ENCODE measurements around the gene AGAP3. TPM values are rescaled to one million over a fixed set of nuclear protein-coding genes. Genes with fewer than 3 reads are reported as not detected.
A peak's percentile ranks its signal among the peaks of the same experiment; 100 is the strongest.

AGAP3 gene
- total RNA-seq, 2 donors from 2014 or later = 80.3 to 112 TPM

- Histone ChIP-seq H3K27ac (no peak overlapping the region), H3K4me3 (no peak overlapping the region), H3K4me1 (replicated peaks) (no peaks in the 10 kb centered on the region), H3K9me3 (no peaks in the 10 kb centered on the region), H3K36me3 (no peaks in the 10 kb centered on the region), H3K27me3 (replicated peaks; ENCODE audit: insufficient read depth) (no peaks in the 10 kb centered on the region)
- 20% methylated on average over 42 of the region's 42 CpGs for WGBS
- TF ChIP-seq POLR2A (IDR thresholded peaks at IDR 0.05) (peak; percentile 24), CTCF (IDR thresholded peaks at IDR 0.05) (peak; percentile 100), POLR2AphosphoS5 (IDR thresholded peaks at IDR 0.05) (peak; percentile 82)
- intact Hi-C loops (cut with DNase I) = loop anchor here (2.0 kb wide), 1 partner anchor 48 kb away; no protein-coding TSS in a partner anchor
- DNase-seq (ENCODE audit: low spot score) = peak; percentile 63
These were observed 86.2 kb downstream of the AGAP3 start for GRCh38 chr7:151172273-151173141.

GRCh38 chr7:151173386-151174245, 87.3 kb downstream of the AGAP3 start:
- intact Hi-C loops (cut with DNase I) = loop anchor here (2.0 kb wide), 1 partner anchor 49 kb away; no protein-coding TSS in a partner anchor
- no peak for TF ChIP-seq CTCF (IDR thresholded peaks at IDR 0.05)
- no peak for TF ChIP-seq POLR2AphosphoS5 (IDR thresholded peaks at IDR 0.05)
- no peak for TF ChIP-seq POLR2A (IDR thresholded peaks at IDR 0.05)
- no peak overlapping the region for H3K4me3 ChIP-seq
- no peaks in the 10 kb centered on the region for H3K27me3 ChIP-seq (replicated peaks; ENCODE audit: insufficient read depth)
- 83% methylated on average over 43 of the region's 43 CpGs for WGBS
- H3K36me3 ChIP-seq = no peaks in the 10 kb centered on the region
- no peak overlapping the region for H3K27ac ChIP-seq
- DNase-seq (ENCODE audit: low spot score) = no peak
- H3K4me1 ChIP-seq (replicated peaks) = no peaks in the 10 kb centered on the region
- no peaks in the 10 kb centered on the region for H3K9me3 ChIP-seq

- whole genome bisulfite sequencing = 50% methylated on average over 61 of the region's 77 CpGs
- Histone ChIP-seq H3K36me3 (no peaks in the 10 kb centered on the region), H3K9me3 (no peaks in the 10 kb centered on the region), H3K27me3 (replicated peaks; ENCODE audit: insufficient read depth) (no peaks in the 10 kb centered on the region), H3K4me1 (replicated peaks) (no peaks in the 10 kb centered on the region), H3K4me3 (no peak overlapping the region), H3K27ac (no peak overlapping the region)
- TF ChIP-seq POLR2A (IDR thresholded peaks at IDR 0.05) (no peak), POLR2AphosphoS5 (IDR thresholded peaks at IDR 0.05) (no peak), CTCF (IDR thresholded peaks at IDR 0.05) (no peak)
- intact Hi-C loops (cut with DNase I) = loop anchor here (5.0 kb wide), 1 partner anchor 128 kb away; no protein-coding TSS in a partner anchor
- DNase-seq (ENCODE audit: low spot score) = no peak
These were observed 88.2 kb downstream of the AGAP3 start for GRCh38 chr7:151174246-151175046.

- intact Hi-C loops (cut with DNase I) = loop anchor here (5.0 kb wide), 1 partner anchor 127 kb away; no protein-coding TSS in a partner anchor
- H3K4me3 ChIP-seq = no peak overlapping the region
- no peaks in the 10 kb centered on the region for H3K27me3 ChIP-seq (replicated peaks; ENCODE audit: insufficient read depth)
- no peak for DNase-seq (ENCODE audit: low spot score)
- 80% methylated on average over 16 of the region's 16 CpGs for WGBS
- H3K36me3 ChIP-seq = no peaks in the 10 kb centered on the region
- no peaks in the 10 kb centered on the region for H3K4me1 ChIP-seq (replicated peaks)
- H3K27ac ChIP-seq = no peak overlapping the region
- no peaks in the 10 kb centered on the region for H3K9me3 ChIP-seq
- TF ChIP-seq POLR2AphosphoS5 (IDR thresholded peaks at IDR 0.05) (no peak), POLR2A (IDR thresholded peaks at IDR 0.05) (no peak), CTCF (IDR thresholded peaks at IDR 0.05) (no peak)
These were observed 88.9 kb downstream of the AGAP3 start for GRCh38 chr7:151175047-151175792.

Data from prostate gland (tissue), 2 donors.